Measurements from ENCODE around the gene NEU1. TPM values are rescaled to one million over a fixed set of nuclear protein-coding genes. Genes with fewer than 3 reads are reported as not detected.

NEU1 gene
- total RNA-seq, 1 experiment from 2014 or later, result 15.1 TPM

DNA sequence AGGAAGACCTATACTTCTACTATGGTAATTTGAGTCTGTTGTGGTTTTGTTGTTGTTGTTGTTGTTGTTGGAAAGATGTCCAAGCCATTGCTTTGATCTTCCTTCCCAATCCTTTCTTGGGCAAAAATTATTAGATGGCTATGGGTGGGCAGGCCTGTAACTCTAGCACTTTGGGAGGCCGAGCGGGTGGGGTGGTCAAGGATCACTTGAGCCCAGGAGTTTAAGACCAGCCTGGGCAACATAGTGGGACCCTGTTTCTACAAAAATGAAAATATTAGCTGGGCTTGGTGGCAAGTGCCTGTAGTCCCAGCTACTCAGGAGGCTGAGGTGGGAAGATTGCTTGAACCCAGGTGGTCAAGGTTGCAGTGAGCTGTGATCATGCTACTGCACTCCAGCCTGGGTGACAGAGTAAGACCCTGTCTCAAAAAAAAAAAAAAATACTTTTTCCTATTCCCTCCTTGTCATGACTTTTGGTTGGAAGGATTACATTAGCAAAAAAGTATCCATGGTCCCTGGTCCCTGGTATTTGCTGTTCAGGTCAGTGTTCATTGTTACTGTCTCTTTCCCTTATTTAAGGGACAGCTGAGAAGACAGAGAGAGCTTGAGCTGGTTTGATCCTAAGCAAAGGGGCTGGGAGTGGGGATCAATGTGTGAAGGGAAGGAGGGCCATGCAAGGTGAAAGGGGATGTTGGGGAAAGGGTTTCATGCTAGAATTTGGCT is 11.7 kb downstream of the NEU1 start:
- Histone ChIP-seq H3K27me3 (ENCODE audit: insufficient read depth, low read length) (no peaks in the 10 kb centered on the region), H3K9me3 (ENCODE audit: control insufficient read depth in 1 of 2, insufficient read depth in 1 of 2, low read depth in 1 of 2, low read length in 2 of 2) (no peaks in the 10 kb centered on the region), H3K9me2 (ENCODE audit: insufficient read depth) (no peaks in the 10 kb centered on the region), H3K36me3 (ENCODE audit: control insufficient read depth in 1 of 2, insufficient read depth in 2 of 2, low read length in 2 of 2) (no peaks in the 10 kb centered on the region), H3K79me2 (ENCODE audit: insufficient read depth, low read length) (no peaks in the 10 kb centered on the region), H4K20me1 (ENCODE audit: insufficient read depth) (no peaks in the 10 kb centered on the region), H3K27ac (ENCODE audit: low read depth, low read length) (no peak overlapping the region), H3K4me3 (replicated peaks in 1 of 2; ENCODE audit: low read depth in 1 of 2, low read length in 2 of 2) (no peak overlapping the region), H2AFZ (ENCODE audit: low read depth, low read length, poor library complexity, severe bottlenecking) (no peak overlapping the region), H3K4me2 (ENCODE audit: low read length) (no peak overlapping the region), H3K9ac (ENCODE audit: low read length) (no peak overlapping the region), H3K4me1 (ENCODE audit: control insufficient read depth in 1 of 2, insufficient read depth in 2 of 2, low read length in 2 of 2) (peaks cover 0 to 14% of the 10 kb centered on the region in 2 experiments; a peak in 2 of 4 replicates)
- ChIA-PET CTCF (no interaction called here), POLR2A (interaction anchor here (0.7 kb wide), 1 partner anchor 17 kb away, joined by 3 read pairs; no protein-coding TSS in a partner anchor), RAD21 (ENCODE audit: low non-redundant PET in 1 of 2, low total read pairs in 2 of 2, uncharacterized antibody in 2 of 2, unreplicated experiment in 2 of 2) (no interaction called here)
- BruUV-seq (replicated peaks), result no TSS peak
- DNase-seq (ENCODE audit: low read depth, low spot score), result no peak
- no peak for ATAC-seq
- TF ChIP-seq TCF7L2 (IDR thresholded peaks at IDR 0.05; ENCODE audit: borderline replicate concordance, extremely low read depth, insufficient read depth, insufficient read length) (no peak), RAD21 (IDR thresholded peaks at IDR 0.05; ENCODE audit: low read depth) (no peak), FOSL1 (IDR thresholded peaks at IDR 0.05; ENCODE audit: low read depth) (no peak), SP1 (IDR thresholded peaks at IDR 0.05; ENCODE audit: low read depth) (no peak), ZNF274 (IDR thresholded peaks at IDR 0.05; ENCODE audit: low read depth, low read length) (no peak), REST (IDR thresholded peaks at IDR 0.05; ENCODE audit: low read depth) (no peak), ZBTB33 (IDR thresholded peaks at IDR 0.05; ENCODE audit: extremely low read depth, insufficient replicate concordance, low read length) (no peak), ELF1 (IDR thresholded peaks at IDR 0.05; ENCODE audit: borderline replicate concordance, low read depth) (no peak), SRF (IDR thresholded peaks at IDR 0.05; ENCODE audit: low read depth) (no peak), YY1 (IDR thresholded peaks at IDR 0.05; ENCODE audit: extremely low read depth, insufficient replicate concordance, low read depth, low read length) (no peak), CEBPB (IDR thresholded peaks at IDR 0.05; ENCODE audit: low read depth) (no peak), EZH2 (IDR thresholded peaks at IDR 0.05) (no peak), ATF3 (IDR thresholded peaks at IDR 0.05) (no peak)
- intact Hi-C loops (cut with micrococcal nuclease), result no loop called here

Measured in HCT116 (cell line).